PC-9 (cell line): ENCODE data around the gene NDUFC2. TPM values are rescaled to one million over a fixed set of nuclear protein-coding genes. Genes with fewer than 3 reads are reported as not detected.
"Not testable (repeated sequence)": the region's sequence is repeated elsewhere in the genome, so short reads cannot be mapped to it uniquely, and the experiment has no call there.

Source experiments
- BruUV-seq: library from RNA; stranded (reverse); fragments of 400-500 nt; replicated peaks from 2 replicates; lab custom pipeline; 2021; lab: Mats Ljungman, UMichigan
- CTCF ChIA-PET: fragments of 300-600 bp; sonication (Branson Sonifier 250); formaldehyde crosslinking; loops from one replicate; lab custom pipeline; 2022; ENCODE audit warnings: antibody characterized with exemption; lab: Charles Lee
- POLR2A ChIA-PET: fragments of 300-600 bp; sonication (Branson Sonifier 250); formaldehyde crosslinking; loops from one replicate; lab custom pipeline; 2022; ENCODE audit warnings: antibody characterized with exemption; ENCODE audit not compliant: unreplicated experiment; lab: Charles Lee
- DNase-seq, 2 experiments: peaks; one replicate each; pipeline versions ENCODE4 v3.0.0 to v3.0.0-alpha.2; 2015 to 2022; ENCODE audit warnings: mixed read lengths in 1 of 2
- H2AFZ ChIP-seq: fragments of 200-600 bp; sonication (generic); 2 replicates; pipeline ENCODE4 v1.8.1; 2017; ENCODE audit warnings: antibody characterized with exemption
- H3F3A ChIP-seq: fragments of 200-600 bp; sonication (generic); 2 replicates; pipeline ENCODE4 v1.8.1; 2017; ENCODE audit warnings: antibody characterized with exemption, mild to moderate bottlenecking, low read depth; ENCODE audit not compliant: insufficient read depth
- H3K27ac ChIP-seq: fragments of 200-600 bp; sonication (generic); 2 replicates; pipeline ENCODE4 v1.6.1; 2016; ENCODE audit warnings: mixed run types
- H3K27me3 ChIP-seq: fragments of 200-600 bp; sonication (generic); 2 replicates; pipeline ENCODE4 v1.6.1; 2016; ENCODE audit warnings: low read depth, mixed run types; ENCODE audit not compliant: insufficient read depth
- H3K36me3 ChIP-seq: fragments of 200-600 bp; sonication (generic); 2 replicates; pipeline ENCODE4 v1.6.1; 2016; ENCODE audit warnings: low read depth, mixed run types
- H3K4me1 ChIP-seq: fragments of 200-600 bp; sonication (generic); replicated peaks from 2 replicates; pipeline ENCODE4 v1.6.1; 2016; ENCODE audit warnings: mixed run types; ENCODE audit not compliant: insufficient read depth
- H3K4me2 ChIP-seq: fragments of 200-600 bp; sonication (generic); 2 replicates; pipeline ENCODE4 v1.6.1; 2017; ENCODE audit warnings: mixed run types
- H3K4me3 ChIP-seq: fragments of 200-600 bp; sonication (generic); 2 replicates; pipeline ENCODE4 v1.6.1; 2016; ENCODE audit warnings: mixed run types
- H3K79me2 ChIP-seq: fragments of 200-600 bp; sonication (generic); 2 replicates; pipeline ENCODE4 v1.6.1; 2017; ENCODE audit warnings: low read depth, mixed run types
- H3K9me2 ChIP-seq: fragments of 200-600 bp; sonication (generic); 2 replicates; pipeline ENCODE4 v1.8.1; 2017; ENCODE audit warnings: mild to moderate bottlenecking; ENCODE audit not compliant: insufficient read depth
- H3K9me3 ChIP-seq: fragments of 200-600 bp; sonication (generic); 2 replicates; pipeline ENCODE4 v1.8.1; 2016; ENCODE audit warnings: low read depth; ENCODE audit not compliant: insufficient read depth
- H4K20me1 ChIP-seq: fragments of 200-600 bp; sonication (generic); 2 replicates; pipeline ENCODE4 v1.8.1; 2017; ENCODE audit not compliant: insufficient read depth
- EZH2 ChIP-seq: fragments of 200-600 bp; sonication (generic); IDR thresholded peaks from 2 replicates; pipeline ENCODE4 v1.8.0; 2017; ENCODE audit warnings: antibody characterized with exemption, low read depth
- intact Hi-C: fragments of 100-400 bp; cut with micrococcal nuclease; formaldehyde crosslinking; loops from one replicate; pipeline ENCODE4 v1.10.0; 2022; ENCODE audit not compliant: unreplicated experiment
- total RNA-seq: library from RNA; stranded (reverse); gene quantifications from 2 replicates; pipeline ENCODE4 v1.2.3, GENCODE V29; 2021
- TF ChIP-seq, protein P1 (sequence below): fragments of 200-600 bp; sonication (generic); conservative IDR thresholded peaks from 2 replicates; pipeline ENCODE4 v1.6.1; 2017; ENCODE audit warnings: mixed run types, antibody characterized with exemption, mild to moderate bottlenecking, moderate library complexity

Gene NDUFC2
- total RNA-seq, 1 experiment from 2014 or later = 380 TPM

- POLR2A ChIA-PET = no interaction called here
- H3F3A ChIP-seq = peaks cover 5% of the 10 kb centered on the region; the same call in 1 of the 2 replicates
- no peaks in the 10 kb centered on the region for H3K79me2 ChIP-seq
- CTCF ChIA-PET = no interaction called here
- peaks cover 5% of the 10 kb centered on the region; the same call in 1 of the 2 replicates for H4K20me1 ChIP-seq
- intact Hi-C loops = no loop called here
- H3K36me3 ChIP-seq = no peaks in the 10 kb centered on the region
- no TSS peak for BruUV-seq
- H3K4me3 ChIP-seq = no peak overlapping the region
- DNase-seq = no peak
- H3K27ac ChIP-seq = no peak overlapping the region
- H3K9me3 ChIP-seq = no peaks in the 10 kb centered on the region
- H3K27me3 ChIP-seq = no peaks in the 10 kb centered on the region
- TF ChIP-seq, protein P1, sequence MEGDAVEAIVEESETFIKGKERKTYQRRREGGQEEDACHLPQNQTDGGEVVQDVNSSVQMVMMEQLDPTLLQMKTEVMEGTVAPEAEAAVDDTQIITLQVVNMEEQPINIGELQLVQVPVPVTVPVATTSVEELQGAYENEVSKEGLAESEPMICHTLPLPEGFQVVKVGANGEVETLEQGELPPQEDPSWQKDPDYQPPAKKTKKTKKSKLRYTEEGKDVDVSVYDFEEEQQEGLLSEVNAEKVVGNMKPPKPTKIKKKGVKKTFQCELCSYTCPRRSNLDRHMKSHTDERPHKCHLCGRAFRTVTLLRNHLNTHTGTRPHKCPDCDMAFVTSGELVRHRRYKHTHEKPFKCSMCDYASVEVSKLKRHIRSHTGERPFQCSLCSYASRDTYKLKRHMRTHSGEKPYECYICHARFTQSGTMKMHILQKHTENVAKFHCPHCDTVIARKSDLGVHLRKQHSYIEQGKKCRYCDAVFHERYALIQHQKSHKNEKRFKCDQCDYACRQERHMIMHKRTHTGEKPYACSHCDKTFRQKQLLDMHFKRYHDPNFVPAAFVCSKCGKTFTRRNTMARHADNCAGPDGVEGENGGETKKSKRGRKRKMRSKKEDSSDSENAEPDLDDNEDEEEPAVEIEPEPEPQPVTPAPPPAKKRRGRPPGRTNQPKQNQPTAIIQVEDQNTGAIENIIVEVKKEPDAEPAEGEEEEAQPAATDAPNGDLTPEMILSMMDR = no peak
- TF ChIP-seq EZH2 = no peak
- H3K4me1 ChIP-seq = no peaks in the 10 kb centered on the region
- no peaks in the 10 kb centered on the region for H3K9me2 ChIP-seq
- no peak overlapping the region for H3K4me2 ChIP-seq
- no peak overlapping the region for H2AFZ ChIP-seq
These were observed 14.6 kb upstream of the NDUFC2 start for GRCh38 chr11:78094250-78094649.

DNA sequence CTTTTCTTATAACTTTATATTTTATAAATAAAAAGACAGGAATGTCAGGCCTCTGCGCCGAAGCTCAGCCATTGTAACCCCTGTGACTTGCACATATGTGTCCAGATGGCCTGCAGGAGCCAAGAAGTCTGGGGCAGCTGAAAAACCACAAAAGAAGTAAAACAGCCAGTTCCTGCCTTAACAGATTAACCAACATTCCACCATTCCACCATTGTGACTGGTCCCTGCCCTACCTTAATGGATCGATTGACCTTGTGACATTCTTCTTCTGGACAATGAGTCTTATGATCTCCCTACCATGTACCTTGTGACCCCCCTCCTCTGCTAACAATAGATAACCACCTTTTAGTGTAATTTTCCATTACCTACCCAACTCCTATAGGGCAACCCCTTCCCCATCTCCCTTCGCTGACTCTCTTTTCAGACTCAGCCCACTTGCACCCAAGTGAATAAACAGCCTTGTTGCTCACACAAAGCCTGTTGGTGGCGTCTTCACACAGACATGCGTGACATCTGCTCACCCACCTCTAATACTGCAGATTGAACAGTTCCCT is 6.9 kb upstream of the NDUFC2 start:
- H4K20me1 ChIP-seq, H3K9me3 ChIP-seq, BruUV-seq, H3K27me3 ChIP-seq, DNase-seq, H3F3A ChIP-seq, POLR2A ChIA-PET, H3K79me2 ChIP-seq, H2AFZ ChIP-seq, H3K9me2 ChIP-seq, intact Hi-C loops, H3K4me1 ChIP-seq, H3K4me2 ChIP-seq, H3K27ac ChIP-seq, CTCF ChIA-PET, H3K4me3 ChIP-seq, H3K36me3 ChIP-seq: not testable (repeated sequence)

DNA sequence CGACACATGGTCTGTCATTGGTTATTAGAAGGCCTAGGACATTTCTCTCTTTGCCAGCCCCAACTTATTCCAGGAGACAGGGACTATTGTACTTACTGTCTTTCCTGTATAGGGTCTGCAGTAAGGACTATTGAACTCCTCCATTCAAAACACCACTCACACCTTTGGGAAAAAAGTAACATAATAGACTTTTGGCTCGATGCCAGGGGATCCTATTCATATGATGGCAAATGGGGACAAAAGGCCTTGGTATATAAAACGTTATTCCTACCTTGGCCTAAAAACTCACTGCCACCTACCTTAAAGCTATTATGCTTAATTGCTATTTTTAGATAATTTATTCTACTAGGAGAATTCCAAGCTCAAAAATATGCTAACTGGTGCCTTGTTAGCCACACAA is 6.3 kb upstream of the NDUFC2 start:
- H3K4me3 ChIP-seq = no peak overlapping the region
- POLR2A ChIA-PET = no interaction called here
- H4K20me1 ChIP-seq = no peaks in the 10 kb centered on the region
- no peaks in the 10 kb centered on the region for H3K27me3 ChIP-seq
- no peaks in the 10 kb centered on the region for H3K4me1 ChIP-seq
- no peak overlapping the region for H3K27ac ChIP-seq
- H3K4me2 ChIP-seq = no peak overlapping the region
- TF ChIP-seq, protein P1 = no peak
- TF ChIP-seq EZH2 = no peak
- H3K9me2 ChIP-seq = no peaks in the 10 kb centered on the region
- CTCF ChIA-PET = no interaction called here
- H3K79me2 ChIP-seq = no peaks in the 10 kb centered on the region
- no peaks in the 10 kb centered on the region for H3K36me3 ChIP-seq
- H3K9me3 ChIP-seq = no peaks in the 10 kb centered on the region
- no peaks in the 10 kb centered on the region for H3F3A ChIP-seq
- no peak overlapping the region for H2AFZ ChIP-seq
- no TSS peak for BruUV-seq
- no peak for DNase-seq
- intact Hi-C loops = no loop called here

GRCh38 chr11:78084506-78084905 is 4.8 kb upstream of the NDUFC2 start:
- H3K4me2 ChIP-seq, H3K36me3 ChIP-seq, BruUV-seq, intact Hi-C loops, POLR2A ChIA-PET, H3K4me3 ChIP-seq, H3F3A ChIP-seq, H3K9me2 ChIP-seq, H2AFZ ChIP-seq, H3K27ac ChIP-seq, H3K4me1 ChIP-seq, DNase-seq, H3K27me3 ChIP-seq, H3K9me3 ChIP-seq, H3K79me2 ChIP-seq, CTCF ChIA-PET, H4K20me1 ChIP-seq: not testable (repeated sequence)
